Glutamatergic neuron (in vitro differentiated cells): Measurements from ENCODE around the gene GBP3. TPM values are rescaled to one million over a fixed set of nuclear protein-coding genes. Genes with fewer than 3 reads are reported as not detected.
"Not testable (repeated sequence)": the region's sequence is repeated elsewhere in the genome, so short reads cannot be mapped to it uniquely, and the experiment has no call there.

Source experiments
- DNase-seq: peaks from one replicate; pipeline ENCODE4 v3.0.0; 2022
- H3K27ac Mint-ChIP-seq: one replicate; pipeline ENCODE4 v1.8.0; 2020; ENCODE audit warnings: mild to moderate bottlenecking, mixed read lengths, inconsistent platforms; ENCODE audit not compliant: unreplicated experiment
- H3K27me3 Mint-ChIP-seq: one replicate; pipeline ENCODE4 v1.8.0; 2020; ENCODE audit warnings: mild to moderate bottlenecking, moderate library complexity, mixed read lengths, inconsistent platforms; ENCODE audit not compliant: unreplicated experiment
- H3K36me3 Mint-ChIP-seq: one replicate; pipeline ENCODE4 v1.8.0; 2020; ENCODE audit warnings: mild to moderate bottlenecking, mixed read lengths, inconsistent platforms; ENCODE audit not compliant: unreplicated experiment
- H3K4me1 Mint-ChIP-seq: one replicate; pipeline ENCODE4 v1.8.0; 2020; ENCODE audit warnings: mild to moderate bottlenecking, low read depth, mixed read lengths, inconsistent platforms; ENCODE audit not compliant: unreplicated experiment
- H3K4me3 Mint-ChIP-seq: one replicate; pipeline ENCODE4 v1.8.0; 2020; ENCODE audit warnings: mild to moderate bottlenecking, mixed read lengths, inconsistent platforms; ENCODE audit not compliant: unreplicated experiment
- H3K9me3 Mint-ChIP-seq: one replicate; pipeline ENCODE4 v1.8.0; 2020; ENCODE audit warnings: mild to moderate bottlenecking, moderate library complexity, mixed read lengths, inconsistent platforms; ENCODE audit not compliant: unreplicated experiment
- CTCF ChIP-seq: fragments of 200-600 bp; sonication (generic); IDR thresholded peaks from one replicate; pipeline ENCODE4 v1.5.0; 2021; ENCODE audit not compliant: partially characterized antibody, unreplicated experiment
- total RNA-seq: library from RNA; stranded (reverse); fragmentation: NEBNext Ultra II Directional; extraction: Animal tissue kit (Norgen Biotek cat#: 25700); gene quantifications from one replicate; pipeline ENCODE4 v1.2.1, GENCODE V29; 2021; ENCODE audit not compliant: unreplicated experiment

The GBP3 gene
- total RNA-seq, 1 donor from 2014 or later = not detected

DNA sequence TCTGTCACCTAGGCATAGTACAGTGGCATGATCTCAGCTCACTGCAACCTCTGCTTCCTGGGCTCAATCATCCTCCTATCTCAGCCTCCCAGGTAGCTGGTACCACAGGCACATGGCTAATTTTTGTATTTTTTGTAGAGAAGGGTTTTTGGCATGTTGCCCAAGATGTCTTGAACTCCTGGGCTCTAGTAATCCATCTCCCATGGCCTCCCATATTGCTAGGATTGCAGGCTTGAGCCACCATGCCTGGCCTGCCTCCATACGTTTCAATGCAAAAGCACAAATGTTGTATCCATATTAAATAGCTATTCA lies 17.6 kb upstream of the GBP3 start:
- Mint-ChIP-seq H3K27me3 (no peaks in the 10 kb centered on the region), H3K4me1 (no peaks in the 10 kb centered on the region), H3K36me3 (peaks cover 7% of the 10 kb centered on the region), H3K9me3 (peaks cover 1% of the 10 kb centered on the region), H3K27ac (no peak overlapping the region), H3K4me3 (no peak overlapping the region)
- no peak for TF ChIP-seq CTCF
- DNase-seq = no peak

DNA sequence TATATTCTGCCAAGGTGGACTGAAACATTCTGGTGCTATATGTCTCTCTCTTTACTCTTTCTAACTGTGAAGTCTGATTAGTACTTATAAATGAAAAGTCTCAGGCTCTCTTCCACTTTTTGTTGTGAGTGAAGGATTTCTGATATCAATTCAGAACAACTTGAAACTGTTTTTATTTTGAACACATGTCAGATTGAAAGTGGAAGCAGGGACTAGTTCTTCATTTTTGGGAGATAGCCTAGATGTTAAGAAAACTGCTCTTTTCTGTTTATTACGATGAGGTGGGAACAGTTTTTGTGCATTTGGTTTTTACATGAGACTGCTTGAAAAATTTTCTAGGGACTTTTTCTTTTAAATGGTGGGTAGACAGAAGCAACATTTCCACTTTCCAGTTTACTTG lies 14.5 kb upstream of the GBP3 start:
- TF ChIP-seq CTCF = no peak
- H3K27me3 Mint-ChIP-seq = no peaks in the 10 kb centered on the region
- peaks cover 5% of the 10 kb centered on the region for H3K36me3 Mint-ChIP-seq
- no peaks in the 10 kb centered on the region for H3K4me1 Mint-ChIP-seq
- no peak overlapping the region for H3K4me3 Mint-ChIP-seq
- peaks cover 12% of the 10 kb centered on the region for H3K9me3 Mint-ChIP-seq
- no peak overlapping the region for H3K27ac Mint-ChIP-seq
- no peak for DNase-seq

DNA sequence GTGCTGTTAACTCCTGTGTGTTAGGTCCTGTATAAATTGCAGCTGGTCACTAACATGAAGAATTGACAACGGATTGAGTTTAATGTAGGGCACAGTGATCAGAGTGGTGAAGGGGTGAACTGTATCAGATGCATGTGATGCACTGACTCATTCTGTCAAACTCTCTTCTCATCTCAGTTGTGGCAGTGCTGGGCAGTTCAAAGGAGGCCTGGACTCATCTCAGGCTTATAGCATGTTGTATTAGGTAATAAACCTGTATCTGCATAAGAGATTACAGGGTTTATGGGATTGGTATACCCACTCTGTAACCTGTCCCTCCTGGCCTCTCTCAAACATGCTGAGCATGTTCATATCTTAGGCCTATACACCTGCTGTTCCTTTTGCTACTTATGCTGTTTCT lies 12.4 kb upstream of the GBP3 start:
- DNase-seq = no peak
- Mint-ChIP-seq H3K27ac (no peak overlapping the region), H3K9me3 (peaks cover 14% of the 10 kb centered on the region), H3K36me3 (peaks cover 5% of the 10 kb centered on the region), H3K4me1 (no peaks in the 10 kb centered on the region), H3K27me3 (no peaks in the 10 kb centered on the region), H3K4me3 (no peak overlapping the region)
- no peak for TF ChIP-seq CTCF

- peaks cover 13% of the 10 kb centered on the region for H3K9me3 Mint-ChIP-seq
- not testable (repeated sequence) for H3K27me3 Mint-ChIP-seq, H3K36me3 Mint-ChIP-seq, H3K27ac Mint-ChIP-seq, DNase-seq, H3K4me3 Mint-ChIP-seq, H3K4me1 Mint-ChIP-seq
These were observed 11.3 kb upstream of the GBP3 start for GRCh38 chr1:89034004-89034403.

DNA sequence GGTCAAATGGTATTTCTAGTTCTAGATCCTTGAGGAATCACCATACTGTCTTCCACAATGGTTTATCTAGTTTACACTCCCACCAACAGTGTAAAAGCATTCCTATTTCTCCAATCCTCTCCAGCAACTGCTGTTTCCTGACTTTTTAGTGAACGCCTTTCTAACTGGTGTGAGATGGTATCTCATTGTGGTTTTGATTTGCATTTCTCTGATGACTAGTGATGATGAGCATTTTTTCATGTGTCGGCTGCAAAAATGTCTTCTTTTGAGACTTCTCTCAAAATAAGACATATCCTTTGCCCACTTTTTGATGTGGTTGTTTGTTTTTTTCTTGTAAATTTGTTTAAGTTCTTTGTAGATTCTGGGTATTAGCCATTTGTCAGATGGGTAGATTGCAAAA lies 6.4 kb upstream of the GBP3 start:
- H3K4me3 Mint-ChIP-seq, H3K36me3 Mint-ChIP-seq, DNase-seq, H3K27me3 Mint-ChIP-seq, H3K4me1 Mint-ChIP-seq, H3K27ac Mint-ChIP-seq: not testable (repeated sequence)
- H3K9me3 Mint-ChIP-seq = peaks cover 10% of the 10 kb centered on the region

- H3K36me3 Mint-ChIP-seq = no peaks in the 10 kb centered on the region
- H3K4me1 Mint-ChIP-seq = no peaks in the 10 kb centered on the region
- no peaks in the 10 kb centered on the region for H3K9me3 Mint-ChIP-seq
- no peak for TF ChIP-seq CTCF
- H3K27me3 Mint-ChIP-seq = no peaks in the 10 kb centered on the region
- no peak overlapping the region for H3K4me3 Mint-ChIP-seq
- H3K27ac Mint-ChIP-seq = no peak overlapping the region
- DNase-seq = no peak
These were observed 3.3 kb upstream of the GBP3 start for GRCh38 chr1:89025928-89026327.
